DOHH2 (cell line): ENCODE results near the gene HOXA1.

Experiments used
- H3F3A ChIP-seq: fragments of 200-600 bp; sonication (generic), shearing (Covaris generic); 2 replicates; pipeline ENCODE4 v1.6.0; 2016; ENCODE audit warnings: antibody characterized with exemption, mild to moderate bottlenecking; ENCODE audit not compliant: control insufficient read depth, insufficient read depth
- H3K27ac ChIP-seq: fragments of 200-600 bp; sonication (generic); 2 replicates; pipeline ENCODE4 v1.5.1; 2014; ENCODE audit warnings: low read depth, mild to moderate bottlenecking, low read length, moderate library complexity
- H3K27me3 ChIP-seq: fragments of 200-600 bp; sonication (generic); 2 replicates; pipeline ENCODE4 v1.6.1; 2014; ENCODE audit warnings: mild to moderate bottlenecking, low read length, mixed read lengths; ENCODE audit not compliant: control insufficient read depth
- H3K36me3 ChIP-seq: fragments of 200-600 bp; sonication (generic); 2 replicates; pipeline ENCODE4 v1.6.1; 2014; ENCODE audit warnings: mild to moderate bottlenecking, low read length, moderate library complexity, mixed read lengths; ENCODE audit not compliant: control insufficient read depth
- H3K4me1 ChIP-seq: fragments of 200-600 bp; sonication (generic); 2 replicates; pipeline ENCODE4 v1.6.1; 2014; ENCODE audit warnings: mild to moderate bottlenecking, low read length, mixed read lengths; ENCODE audit not compliant: control insufficient read depth
- H3K4me2 ChIP-seq: fragments of 200-600 bp; sonication (generic); 2 replicates; pipeline ENCODE4 v1.6.0; 2014; ENCODE audit warnings: mild to moderate bottlenecking, low read length, moderate library complexity
- H3K4me3 ChIP-seq: fragments of 200-600 bp; sonication (generic); 2 replicates; pipeline ENCODE4 v1.5.1; 2014; ENCODE audit warnings: mild to moderate bottlenecking, low read length, mixed read lengths
- H3K79me2 ChIP-seq: fragments of 200-600 bp; sonication (generic); 2 replicates; pipeline ENCODE4 v1.6.1; 2014; ENCODE audit warnings: mild to moderate bottlenecking, low read length, mixed read lengths; ENCODE audit not compliant: control insufficient read depth
- H3K9me2 ChIP-seq: fragments of 200-600 bp; sonication (generic); replicated peaks from 2 replicates; pipeline ENCODE4 v1.6.1; 2014; ENCODE audit warnings: mild to moderate bottlenecking, low read length, mixed read lengths; ENCODE audit not compliant: control insufficient read depth
- H3K9me3 ChIP-seq: fragments of 200-600 bp; sonication (generic); 2 replicates; pipeline ENCODE4 v1.6.1; 2014; ENCODE audit warnings: antibody characterized with exemption, low read length, mixed read lengths; ENCODE audit not compliant: control insufficient read depth, insufficient read depth
- H4K20me1 ChIP-seq: fragments of 200-600 bp; sonication (generic); 2 replicates; pipeline ENCODE4 v1.6.0; 2014; ENCODE audit warnings: low read depth, mild to moderate bottlenecking, antibody characterized with exemption, low read length, moderate library complexity; ENCODE audit not compliant: control insufficient read depth, insufficient read depth
- EZH2phosphoT487 ChIP-seq: fragments of 200-600 bp; sonication (generic); IDR thresholded peaks from 2 replicates; pipeline ENCODE4 v1.6.1; 2017; ENCODE audit warnings: borderline replicate concordance, mild to moderate bottlenecking, antibody characterized with exemption, low read length, moderate library complexity, mixed read lengths
- TF ChIP-seq, protein P1 (sequence below): fragments of 200-600 bp; sonication (generic); IDR thresholded peaks from one replicate; pipeline ENCODE4 v1.5.1; 2014; ENCODE audit warnings: antibody characterized with exemption, mild to moderate bottlenecking, low read depth, low read length; ENCODE audit not compliant: poor library complexity, severe bottlenecking

HOXA1 gene

DNA sequence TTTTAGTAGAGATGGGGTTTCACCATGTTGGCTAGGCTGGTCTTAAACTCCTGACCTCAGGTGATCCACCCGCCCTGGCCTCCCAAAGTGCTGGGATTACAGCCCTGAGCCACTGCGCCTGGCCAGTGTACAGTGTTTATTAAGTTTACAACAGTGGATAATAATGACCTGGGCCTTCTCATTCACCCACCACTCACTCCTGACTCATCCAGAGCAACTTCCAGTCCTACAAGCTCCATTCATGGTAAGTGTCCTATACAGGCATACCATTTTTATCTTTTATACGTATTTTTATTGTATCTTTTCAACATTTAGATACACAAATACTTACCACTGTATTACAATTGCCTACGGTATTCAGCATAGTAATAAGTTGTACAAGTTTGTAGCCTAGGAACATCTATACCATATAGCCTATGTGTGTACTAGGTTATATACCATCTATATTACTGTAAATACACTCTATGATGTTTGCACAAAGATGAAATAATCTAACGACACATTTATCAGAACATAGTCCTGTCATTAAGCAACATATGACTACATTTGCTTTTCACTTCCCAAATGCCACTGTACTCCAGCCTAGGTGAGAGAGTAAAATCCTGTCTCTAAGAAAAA is 17.1 kb downstream of the HOXA1 start:
- no peak overlapping the region for H3K27ac ChIP-seq

DNA sequence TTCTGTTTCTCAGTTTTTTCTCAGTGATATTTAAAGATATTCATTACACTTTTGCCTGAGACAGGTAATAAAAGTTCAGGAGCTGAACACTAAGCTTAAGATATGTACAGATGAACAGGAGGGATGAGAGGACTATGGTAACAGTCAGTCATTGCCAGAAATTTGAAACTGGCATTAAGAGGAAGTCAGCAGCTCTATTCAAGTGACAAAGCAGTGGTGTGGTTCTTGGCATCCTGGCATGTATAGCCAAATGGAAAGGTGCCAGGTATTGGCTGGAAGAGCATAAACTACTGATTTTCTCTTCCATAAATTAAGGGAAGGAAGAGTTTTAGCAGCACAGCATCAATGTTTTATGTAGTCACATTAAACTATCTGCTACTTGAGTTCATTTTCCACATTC is 22.7 kb downstream of the HOXA1 start:
- H3K4me1 ChIP-seq: no peaks in the 10 kb centered on the region
- no peaks in the 10 kb centered on the region for H3K9me2 ChIP-seq
- TF ChIP-seq EZH2phosphoT487: no peak
- TF ChIP-seq, protein P1, sequence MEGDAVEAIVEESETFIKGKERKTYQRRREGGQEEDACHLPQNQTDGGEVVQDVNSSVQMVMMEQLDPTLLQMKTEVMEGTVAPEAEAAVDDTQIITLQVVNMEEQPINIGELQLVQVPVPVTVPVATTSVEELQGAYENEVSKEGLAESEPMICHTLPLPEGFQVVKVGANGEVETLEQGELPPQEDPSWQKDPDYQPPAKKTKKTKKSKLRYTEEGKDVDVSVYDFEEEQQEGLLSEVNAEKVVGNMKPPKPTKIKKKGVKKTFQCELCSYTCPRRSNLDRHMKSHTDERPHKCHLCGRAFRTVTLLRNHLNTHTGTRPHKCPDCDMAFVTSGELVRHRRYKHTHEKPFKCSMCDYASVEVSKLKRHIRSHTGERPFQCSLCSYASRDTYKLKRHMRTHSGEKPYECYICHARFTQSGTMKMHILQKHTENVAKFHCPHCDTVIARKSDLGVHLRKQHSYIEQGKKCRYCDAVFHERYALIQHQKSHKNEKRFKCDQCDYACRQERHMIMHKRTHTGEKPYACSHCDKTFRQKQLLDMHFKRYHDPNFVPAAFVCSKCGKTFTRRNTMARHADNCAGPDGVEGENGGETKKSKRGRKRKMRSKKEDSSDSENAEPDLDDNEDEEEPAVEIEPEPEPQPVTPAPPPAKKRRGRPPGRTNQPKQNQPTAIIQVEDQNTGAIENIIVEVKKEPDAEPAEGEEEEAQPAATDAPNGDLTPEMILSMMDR: no peak
- H3K9me3 ChIP-seq: no peaks in the 10 kb centered on the region
- no peak overlapping the region for H3K27ac ChIP-seq
- H4K20me1 ChIP-seq: no peaks in the 10 kb centered on the region
- H3K27me3 ChIP-seq: peaks cover 8% of the 10 kb centered on the region; the same call in 1 of the 2 replicates
- no peaks in the 10 kb centered on the region for H3K36me3 ChIP-seq
- no peaks in the 10 kb centered on the region for H3K79me2 ChIP-seq
- no peak overlapping the region for H3K4me3 ChIP-seq
- no peak overlapping the region for H3K4me2 ChIP-seq
- H3F3A ChIP-seq: no peaks in the 10 kb centered on the region

More for the DNA sequence above, 17.1 kb downstream of the HOXA1 start:
- H3K9me3 ChIP-seq: no peaks in the 10 kb centered on the region
- no peaks in the 10 kb centered on the region for H3K4me1 ChIP-seq
- no peak overlapping the region for H3K4me3 ChIP-seq
- H3K36me3 ChIP-seq: no peaks in the 10 kb centered on the region
- H4K20me1 ChIP-seq: no peaks in the 10 kb centered on the region
- H3K9me2 ChIP-seq: no peaks in the 10 kb centered on the region
- H3K4me2 ChIP-seq: no peak overlapping the region
- H3K79me2 ChIP-seq: no peaks in the 10 kb centered on the region
- TF ChIP-seq EZH2phosphoT487: no peak
- TF ChIP-seq, protein P1: no peak
- no peaks in the 10 kb centered on the region for H3F3A ChIP-seq
- no peaks in the 10 kb centered on the region for H3K27me3 ChIP-seq

DNA sequence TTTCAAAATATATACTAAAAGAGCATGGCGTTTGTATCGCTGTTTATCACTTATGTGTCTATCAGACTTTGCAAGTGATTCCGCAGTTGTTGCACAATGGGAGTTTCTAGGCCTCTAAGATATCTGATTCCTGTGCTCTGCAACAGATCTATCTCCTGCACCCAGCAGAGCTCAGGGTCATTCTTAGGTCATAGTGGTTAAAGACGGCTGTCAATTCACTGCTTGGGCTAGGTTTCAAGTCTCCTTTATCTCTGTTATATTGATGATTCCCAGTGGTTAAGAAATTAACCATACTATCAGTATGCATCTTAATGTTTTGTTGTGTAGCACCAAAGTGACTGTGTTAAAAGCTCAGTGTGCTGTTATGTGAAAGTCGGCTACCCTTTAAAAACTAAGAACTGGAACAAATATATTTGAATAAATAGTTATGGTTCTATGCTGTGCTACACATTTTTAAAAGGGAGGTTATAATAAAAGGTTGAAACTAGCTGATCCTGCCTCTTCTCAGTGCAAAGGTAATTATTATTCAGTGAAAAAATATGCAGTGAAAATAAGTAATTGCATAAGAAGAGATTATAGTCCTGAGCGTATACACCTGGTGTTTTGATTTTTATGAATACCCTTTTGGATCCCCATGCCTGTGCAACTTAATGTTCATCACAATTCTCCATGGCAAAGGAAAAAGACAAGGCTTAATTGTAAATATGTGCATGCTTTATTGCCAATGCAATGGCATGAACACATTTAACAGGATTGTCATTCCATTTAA is 24.0 kb downstream of the HOXA1 start:
- Histone ChIP-seq H3K4me3 (no peak overlapping the region), H3K27me3 (peaks cover 8% of the 10 kb centered on the region; the same call in 1 of the 2 replicates), H4K20me1 (no peaks in the 10 kb centered on the region), H3K36me3 (no peaks in the 10 kb centered on the region), H3K4me2 (no peak overlapping the region), H3F3A (no peaks in the 10 kb centered on the region), H3K9me2 (no peaks in the 10 kb centered on the region), H3K9me3 (no peaks in the 10 kb centered on the region), H3K4me1 (no peaks in the 10 kb centered on the region), H3K27ac (no peak overlapping the region), H3K79me2 (no peaks in the 10 kb centered on the region)
- TF ChIP-seq, protein P1: no peak
- no peak for TF ChIP-seq EZH2phosphoT487
